ENCODE measurements around the gene MAPKAPK2. TPM values are rescaled to one million over a fixed set of nuclear protein-coding genes. Genes with fewer than 3 reads are reported as not detected.

MAPKAPK2 gene
- total RNA-seq, 1 donor from 2014 or later: 64.2 TPM

GRCh38 chr1:206658981-206659273 is 25.8 kb upstream of the MAPKAPK2 start:
- no peak for DNase-seq (ENCODE audit: extremely low read depth, low read depth, low spot score)

GRCh38 chr1:206660136-206660535 is 24.6 kb upstream of the MAPKAPK2 start:
- no peak for DNase-seq (ENCODE audit: extremely low read depth, low read depth, low spot score)

- DNase-seq (ENCODE audit: extremely low read depth, low read depth, low spot score): no peak
Measured at GRCh38 chr1:206661161-206661820, 23.4 kb upstream of the MAPKAPK2 start.

- DNase-seq (ENCODE audit: extremely low read depth, low read depth, low spot score): no peak
Measured at GRCh38 chr1:206662396-206663092, 22.2 kb upstream of the MAPKAPK2 start.

GRCh38 chr1:206663362-206663761 is 21.3 kb upstream of the MAPKAPK2 start:
- no peak for DNase-seq (ENCODE audit: extremely low read depth, low read depth, low spot score)

- peak; percentile 33 for DNase-seq (ENCODE audit: extremely low read depth, low read depth, low spot score)
Measured at GRCh38 chr1:206663832-206664652, 20.7 kb upstream of the MAPKAPK2 start.

GRCh38 chr1:206664740-206665139 is 20.0 kb upstream of the MAPKAPK2 start:
- no peak for DNase-seq (ENCODE audit: extremely low read depth, low read depth, low spot score)

- DNase-seq (ENCODE audit: extremely low read depth, low read depth, low spot score): no peak
Measured at GRCh38 chr1:206666031-206666561, 18.6 kb upstream of the MAPKAPK2 start.

- DNase-seq (ENCODE audit: extremely low read depth, low read depth, low spot score): no peak
Measured at GRCh38 chr1:206666954-206667665, 17.6 kb upstream of the MAPKAPK2 start.

GRCh38 chr1:206668351-206668750 is 16.4 kb upstream of the MAPKAPK2 start:
- no peak for DNase-seq (ENCODE audit: extremely low read depth, low read depth, low spot score)

GRCh38 chr1:206668874-206669410 is 15.8 kb upstream of the MAPKAPK2 start:
- DNase-seq (ENCODE audit: extremely low read depth, low read depth, low spot score): no peak

- DNase-seq (ENCODE audit: extremely low read depth, low read depth, low spot score): no peak
Measured at GRCh38 chr1:206672011-206672688, 12.6 kb upstream of the MAPKAPK2 start.

- no peak for DNase-seq (ENCODE audit: extremely low read depth, low read depth, low spot score)
Measured at GRCh38 chr1:206672844-206673758, 11.6 kb upstream of the MAPKAPK2 start.

- DNase-seq (ENCODE audit: extremely low read depth, low read depth, low spot score): no peak
Measured at GRCh38 chr1:206674236-206674635, 10.5 kb upstream of the MAPKAPK2 start.

GRCh38 chr1:206674745-206675175 is 9.9 kb upstream of the MAPKAPK2 start:
- DNase-seq (ENCODE audit: extremely low read depth, low read depth, low spot score): no peak

GRCh38 chr1:206676499-206676898 is 8.2 kb upstream of the MAPKAPK2 start:
- DNase-seq (ENCODE audit: extremely low read depth, low read depth, low spot score): no peak

- no peak for DNase-seq (ENCODE audit: extremely low read depth, low read depth, low spot score)
Measured at GRCh38 chr1:206678490-206678889, 6.2 kb upstream of the MAPKAPK2 start.

GRCh38 chr1:206679738-206680211 is 4.9 kb upstream of the MAPKAPK2 start:
- DNase-seq (ENCODE audit: extremely low read depth, low read depth, low spot score): no peak

- DNase-seq (ENCODE audit: extremely low read depth, low read depth, low spot score): no peak
Measured at GRCh38 chr1:206680279-206680678, 4.4 kb upstream of the MAPKAPK2 start.
